ENCODE measurements around the gene DIP2A.

DNA sequence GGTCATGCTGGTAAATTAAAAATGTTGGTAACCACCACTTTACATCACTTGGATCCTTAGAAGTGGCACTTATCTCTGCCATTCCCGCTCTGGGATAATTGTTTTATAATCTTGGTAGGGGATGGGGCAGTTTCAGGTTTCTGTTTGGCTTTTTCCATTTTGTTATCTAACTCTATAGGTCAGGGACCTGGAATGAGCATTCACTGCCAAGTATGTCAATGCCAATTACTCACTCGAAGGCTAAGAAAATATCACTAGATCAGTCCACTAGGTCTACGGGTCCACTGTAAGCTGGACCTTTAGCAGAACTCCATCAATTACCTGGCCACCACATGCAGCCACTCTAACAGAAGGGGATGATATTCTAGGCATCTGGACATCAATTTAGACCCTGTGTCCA is 4.5 kb upstream of the DIP2A start:
- TF ChIP-seq RBBP5 (IDR thresholded peaks at IDR 0.05; ENCODE audit: borderline replicate concordance, low read depth, low read length), result no peak
- TF ChIP-seq CREB1 (IDR thresholded peaks at IDR 0.05), result no peak
- no peak for TF ChIP-seq POLR2A (IDR thresholded peaks at IDR 0.05; ENCODE audit: control extremely low read depth in 1 of 2, low read depth in 2 of 2, low read length in 2 of 2)
- no peak for TF ChIP-seq SRF (IDR thresholded peaks at IDR 0.05; ENCODE audit: low read depth, low read length)
- no peak for TF ChIP-seq TAF7 (optimal IDR thresholded peaks at IDR 0.05; ENCODE audit: borderline replicate concordance, low read depth, low read length)
- TF ChIP-seq, protein P1, sequence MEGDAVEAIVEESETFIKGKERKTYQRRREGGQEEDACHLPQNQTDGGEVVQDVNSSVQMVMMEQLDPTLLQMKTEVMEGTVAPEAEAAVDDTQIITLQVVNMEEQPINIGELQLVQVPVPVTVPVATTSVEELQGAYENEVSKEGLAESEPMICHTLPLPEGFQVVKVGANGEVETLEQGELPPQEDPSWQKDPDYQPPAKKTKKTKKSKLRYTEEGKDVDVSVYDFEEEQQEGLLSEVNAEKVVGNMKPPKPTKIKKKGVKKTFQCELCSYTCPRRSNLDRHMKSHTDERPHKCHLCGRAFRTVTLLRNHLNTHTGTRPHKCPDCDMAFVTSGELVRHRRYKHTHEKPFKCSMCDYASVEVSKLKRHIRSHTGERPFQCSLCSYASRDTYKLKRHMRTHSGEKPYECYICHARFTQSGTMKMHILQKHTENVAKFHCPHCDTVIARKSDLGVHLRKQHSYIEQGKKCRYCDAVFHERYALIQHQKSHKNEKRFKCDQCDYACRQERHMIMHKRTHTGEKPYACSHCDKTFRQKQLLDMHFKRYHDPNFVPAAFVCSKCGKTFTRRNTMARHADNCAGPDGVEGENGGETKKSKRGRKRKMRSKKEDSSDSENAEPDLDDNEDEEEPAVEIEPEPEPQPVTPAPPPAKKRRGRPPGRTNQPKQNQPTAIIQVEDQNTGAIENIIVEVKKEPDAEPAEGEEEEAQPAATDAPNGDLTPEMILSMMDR (IDR thresholded peaks at IDR 0.05; ENCODE audit: control extremely low read depth in 1 of 3, insufficient read depth in 1 of 3, low read depth in 1 of 3, low read length in 3 of 3), result no peak
- no peak for TF ChIP-seq SP1 (IDR thresholded peaks at IDR 0.05; ENCODE audit: low read depth, low read length)
- TF ChIP-seq POLR2AphosphoS5 (IDR thresholded peaks at IDR 0.05; ENCODE audit: low read depth, low read length), result no peak
- TF ChIP-seq, protein P2, sequence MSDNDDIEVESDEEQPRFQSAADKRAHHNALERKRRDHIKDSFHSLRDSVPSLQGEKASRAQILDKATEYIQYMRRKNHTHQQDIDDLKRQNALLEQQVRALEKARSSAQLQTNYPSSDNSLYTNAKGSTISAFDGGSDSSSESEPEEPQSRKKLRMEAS (IDR thresholded peaks at IDR 0.05), result no peak
- TF ChIP-seq ZNF274 (IDR thresholded peaks at IDR 0.05; ENCODE audit: borderline replicate concordance, extremely low read depth, low read length), result no peak
- TF ChIP-seq, protein P3, sequence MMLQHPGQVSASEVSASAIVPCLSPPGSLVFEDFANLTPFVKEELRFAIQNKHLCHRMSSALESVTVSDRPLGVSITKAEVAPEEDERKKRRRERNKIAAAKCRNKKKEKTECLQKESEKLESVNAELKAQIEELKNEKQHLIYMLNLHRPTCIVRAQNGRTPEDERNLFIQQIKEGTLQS (IDR thresholded peaks at IDR 0.05; ENCODE audit: insufficient read depth, low read depth, low read length), result no peak
- no peak for TF ChIP-seq RFX5 (IDR thresholded peaks at IDR 0.05; ENCODE audit: borderline replicate concordance, low read depth, low read length)
- TF ChIP-seq, protein P4, sequence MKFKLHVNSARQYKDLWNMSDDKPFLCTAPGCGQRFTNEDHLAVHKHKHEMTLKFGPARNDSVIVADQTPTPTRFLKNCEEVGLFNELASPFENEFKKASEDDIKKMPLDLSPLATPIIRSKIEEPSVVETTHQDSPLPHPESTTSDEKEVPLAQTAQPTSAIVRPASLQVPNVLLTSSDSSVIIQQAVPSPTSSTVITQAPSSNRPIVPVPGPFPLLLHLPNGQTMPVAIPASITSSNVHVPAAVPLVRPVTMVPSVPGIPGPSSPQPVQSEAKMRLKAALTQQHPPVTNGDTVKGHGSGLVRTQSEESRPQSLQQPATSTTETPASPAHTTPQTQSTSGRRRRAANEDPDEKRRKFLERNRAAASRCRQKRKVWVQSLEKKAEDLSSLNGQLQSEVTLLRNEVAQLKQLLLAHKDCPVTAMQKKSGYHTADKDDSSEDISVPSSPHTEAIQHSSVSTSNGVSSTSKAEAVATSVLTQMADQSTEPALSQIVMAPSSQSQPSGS (IDR thresholded peaks at IDR 0.05; ENCODE audit: low read length), result no peak
- no peak for TF ChIP-seq EZH2 (IDR thresholded peaks at IDR 0.05; ENCODE audit: low read depth, low read length, severe bottlenecking)
